Common myeloid progenitor, CD34-positive (primary cell): ENCODE measurements around the gene PSG11.

ENCODE experiments used
- CTCF ChIA-PET: fragments of 350-600 bp; sonication (Branson Sonifier 250); formaldehyde crosslinking; loops from one replicate; lab custom pipeline; 2021; ENCODE audit warnings: antibody characterized with exemption; lab: Charles Lee
- POLR2A ChIA-PET: fragments of 350-600 bp; sonication (Branson Sonifier 250); formaldehyde crosslinking; loops from one replicate; lab custom pipeline; 2021; ENCODE audit warnings: antibody characterized with exemption; lab: Charles Lee
- DNase-seq, 3 donors: peaks; one replicate each; pipeline versions ENCODE4 v3.0.0 to v3.0.0-alpha.2; 2013
- H3K27ac ChIP-seq, 2 experiments: 1 replicate in 1 of 2; 2 replicates in 1 of 2; pipeline ENCODE4 v1.7.0; 2013; ENCODE audit warnings: inconsistent platforms in 2 of 2, low read length in 2 of 2, mild to moderate bottlenecking in 2 of 2, low read depth in 1 of 2, moderate library complexity in 1 of 2; ENCODE audit not compliant: severe bottlenecking in 2 of 2, insufficient read depth in 1 of 2, poor library complexity in 1 of 2
- H3K27me3 ChIP-seq, 5 experiments: replicated peaks in 2 of 5; 1 replicate in 3 of 5; 2 replicates in 2 of 5; pipeline versions ENCODE4 v1.6.1 to v1.7.0; 2013; ENCODE audit warnings: low read length in 4 of 5, mild to moderate bottlenecking in 2 of 5, moderate library complexity in 2 of 5, inconsistent platforms in 1 of 5; ENCODE audit not compliant: insufficient read depth in 5 of 5, control insufficient read depth in 4 of 5
- H3K36me3 ChIP-seq, 4 experiments: 1 replicate in 2 of 4; 2 replicates in 2 of 4; pipeline versions ENCODE4 v1.6.1 to v1.7.0; 2013; ENCODE audit warnings: low read length in 3 of 4, control low read depth in 1 of 4, mild to moderate bottlenecking in 1 of 4; ENCODE audit not compliant: control insufficient read depth in 4 of 4, insufficient read depth in 4 of 4
- H3K4me1 ChIP-seq, 4 experiments: 1 replicate in 3 of 4; 2 replicates in 1 of 4; pipeline versions ENCODE4 v1.6.1 to v1.7.1; 2013; ENCODE audit warnings: low read length in 3 of 4, mild to moderate bottlenecking in 3 of 4, control low read depth in 1 of 4, inconsistent platforms in 1 of 4, moderate library complexity in 1 of 4; ENCODE audit not compliant: control insufficient read depth in 4 of 4, insufficient read depth in 4 of 4; ENCODE audit errors: control extremely low read depth in 1 of 4
- H3K4me3 ChIP-seq, 7 experiments: 1 replicate in 4 of 7; 2 replicates in 3 of 7; pipeline versions ENCODE4 v1.5.1 to v1.7.0; 2013; ENCODE audit warnings: mild to moderate bottlenecking in 7 of 7, low read length in 6 of 7, moderate library complexity in 6 of 7, inconsistent platforms in 2 of 7, low read depth in 2 of 7, control low read depth in 1 of 7; ENCODE audit not compliant: insufficient read depth in 4 of 7, control insufficient read depth in 1 of 7; ENCODE audit errors: extremely low read depth in 1 of 7
- H3K9me3 ChIP-seq, 5 experiments: 1 replicate in 4 of 5; 2 replicates in 1 of 5; pipeline versions ENCODE4 v1.6.1 to v1.7.1; 2013; ENCODE audit warnings: low read length in 4 of 5, mild to moderate bottlenecking in 2 of 5, inconsistent platforms in 1 of 5, low read depth in 1 of 5, moderate library complexity in 1 of 5; ENCODE audit not compliant: control insufficient read depth in 4 of 5, insufficient read depth in 2 of 5; ENCODE audit errors: control extremely low read depth in 1 of 5
- WGBS: methylation state at CpG from one replicate; pipeline ENCODE4 v1.1.5; 2013; ENCODE audit not compliant: insufficient coverage; 5-methylcytosine and 5-hydroxymethylcytosine counted together

PSG11 gene

GRCh38 chr19:42965176-42965575 lies 61.1 kb downstream of the PSG11 start:
- no peaks in the 10 kb centered on the region for H3K27me3 ChIP-seq
- 100% methylated on average over 2 of the region's 2 CpGs for WGBS
- ChIA-PET CTCF (no interaction called here), POLR2A (no interaction called here)
- H3K4me1 ChIP-seq = no peaks in the 10 kb centered on the region
- no peak overlapping the region for H3K4me3 ChIP-seq
- H3K9me3 ChIP-seq = peaks cover 0 to 2% (median 0%) of the 10 kb centered on the region in 5 experiments
- no peak overlapping the region for H3K27ac ChIP-seq
- no peak for DNase-seq
- H3K36me3 ChIP-seq = no peaks in the 10 kb centered on the region

- H3K4me3 ChIP-seq = no peak overlapping the region
- WGBS = 98% methylated on average over 5 of the region's 6 CpGs
These were observed 65.2 kb downstream of the PSG11 start for GRCh38 chr19:42961119-42961518.

More at GRCh38 chr19:42961119-42961518, 65.2 kb downstream of the PSG11 start:
- Histone ChIP-seq H3K4me1 (no peaks in the 10 kb centered on the region), H3K9me3 (peaks cover 0 to 2% (median 0%) of the 10 kb centered on the region in 5 experiments), H3K27ac (no peak overlapping the region), H3K36me3 (no peaks in the 10 kb centered on the region), H3K27me3 (peaks cover 0 to 2% (median 0%) of the 10 kb centered on the region in 5 experiments)
- DNase-seq = no peak
- POLR2A ChIA-PET = no interaction called here
- CTCF ChIA-PET = no interaction called here
